NCI-H446 treated with DMSO at 0.1 percent for 48 hours (cell line): ENCODE measurements around the gene TLE1.
"Not testable (repeated sequence)": the region's sequence is repeated elsewhere in the genome, so short reads cannot be mapped to it uniquely, and the experiment has no call there.

Experiments used
- DNase-seq: peaks from one replicate; lab custom pipeline; 2025; lab: John Stamatoyannopoulos, UW

TLE1 gene

GRCh38 chr9:81599837-81600236 is 89.5 kb downstream of the TLE1 start:
- DNase-seq = no peak

- DNase-seq = no peak
Observed at GRCh38 chr9:81598811-81599210, 90.5 kb downstream of the TLE1 start.

GRCh38 chr9:81598123-81598497 is 91.2 kb downstream of the TLE1 start:
- no peak for DNase-seq

- no peak for DNase-seq
Observed at GRCh38 chr9:81597419-81598122, 91.8 kb downstream of the TLE1 start.

GRCh38 chr9:81596679-81597418 is 92.5 kb downstream of the TLE1 start:
- DNase-seq = no peak

- peak; percentile 12 for DNase-seq
Observed at GRCh38 chr9:81595887-81596543, 93.3 kb downstream of the TLE1 start.

- DNase-seq = not testable (repeated sequence)
Observed at GRCh38 chr9:81595293-81595692, 94.1 kb downstream of the TLE1 start.

GRCh38 chr9:81594415-81594814 is 94.9 kb downstream of the TLE1 start:
- DNase-seq = no peak

- DNase-seq = no peak
Observed at GRCh38 chr9:81592887-81593266, 96.5 kb downstream of the TLE1 start.

- no peak for DNase-seq
Observed at GRCh38 chr9:81591791-81592190, 97.6 kb downstream of the TLE1 start.

- DNase-seq = no peak
Observed at GRCh38 chr9:81590688-81591087, 98.7 kb downstream of the TLE1 start.

- DNase-seq = no peak
Observed at GRCh38 chr9:81589819-81590218, 99.5 kb downstream of the TLE1 start.

GRCh38 chr9:81589392-81589791 is 100.0 kb downstream of the TLE1 start:
- DNase-seq = no peak

GRCh38 chr9:81588148-81588871 is 101.0 kb downstream of the TLE1 start:
- no peak for DNase-seq

- DNase-seq = no peak
Observed at GRCh38 chr9:81586786-81587185, 102.6 kb downstream of the TLE1 start.

GRCh38 chr9:81585191-81585763 is 104.1 kb downstream of the TLE1 start:
- no peak for DNase-seq

- DNase-seq = no peak
Observed at GRCh38 chr9:81584099-81584498, 105.2 kb downstream of the TLE1 start.

- no peak for DNase-seq
Observed at GRCh38 chr9:81581986-81582385, 107.4 kb downstream of the TLE1 start.

GRCh38 chr9:81579381-81579780 is 110.0 kb downstream of the TLE1 start:
- DNase-seq = no peak

GRCh38 chr9:81578606-81579005 is 110.7 kb downstream of the TLE1 start:
- DNase-seq = no peak

GRCh38 chr9:81575956-81576355 is 113.4 kb downstream of the TLE1 start:
- no peak for DNase-seq

GRCh38 chr9:81574405-81574804 is 114.9 kb downstream of the TLE1 start:
- DNase-seq = no peak
